Uterus (tissue), 4 donors: ENCODE results near the gene CD101. TPM values are rescaled to one million over a fixed set of nuclear protein-coding genes. Genes with fewer than 3 reads are reported as not detected.

Experiments
- DNase-seq, 2 donors: peaks; one replicate each; pipeline ENCODE4 v3.0.0-alpha.2; 2019 to 2020
- H3K27ac ChIP-seq, 2 donors: fragments of 200-600 bp; sonication (generic); 1 replicate in 1 of 2; 2 replicates in 1 of 2; pipeline ENCODE4 v1.5.1; 2016 to 2018
- H3K27me3 ChIP-seq, 2 donors: fragments of 200-600 bp; sonication (generic); one replicate each; pipeline ENCODE4 v1.5.1; 2018 to 2019; ENCODE audit warnings: control low read depth in 1 of 2
- H3K36me3 ChIP-seq, 2 donors: fragments of 200-600 bp; sonication (generic); one replicate each; pipeline ENCODE4 v1.5.1; 2019; ENCODE audit warnings: control low read depth in 1 of 2
- H3K4me1 ChIP-seq, 2 donors: fragments of 200-600 bp; sonication (generic); one replicate each; pipeline ENCODE4 v1.5.1; 2018 to 2019; ENCODE audit warnings: control low read depth in 1 of 2
- H3K4me3 ChIP-seq, 2 donors: fragments of 200-600 bp; sonication (generic); 1 replicate in 1 of 2; 2 replicates in 1 of 2; pipeline ENCODE4 v1.5.1; 2018 to 2019; ENCODE audit warnings: mild to moderate bottlenecking in 1 of 2
- H3K9me3 ChIP-seq, 2 donors: fragments of 200-600 bp; sonication (generic); one replicate each; pipeline ENCODE4 v1.5.1; 2019; ENCODE audit warnings: control low read depth in 1 of 2
- POLR2A ChIP-seq, 2 donors: fragments of 450-650 bp; IDR thresholded peaks; one replicate each; pipeline ENCODE4 v1.6.1; 2016; ENCODE audit warnings: antibody characterized with exemption in 2 of 2, mild to moderate bottlenecking in 1 of 2, moderate library complexity in 1 of 2
- intact Hi-C: fragments of 100-400 bp; cut with DNase I; formaldehyde crosslinking; loops from one replicate; pipeline ENCODE4 v1.15.1; 2023; ENCODE audit warnings: low total_unique reads
- total RNA-seq, 4 donors: library from RNA; depleted of rRNA in 3 of 4; stranded (reverse); fragments of >200 nt in 3 of 4; gene quantifications; one replicate each; pipeline versions ENCODE4 v1.1.0 to v1.2.4, GENCODE V29; 2014 to 2023
- TF ChIP-seq, protein P1 (sequence below), 4 experiments: fragments of 200-600 bp in 2 of 4; fragments of 450-650 bp in 2 of 4; sonication (generic) in 2 of 4; IDR thresholded peaks; one replicate each; pipeline ENCODE4 v1.5.1; 2016 to 2019; ENCODE audit warnings: antibody characterized with exemption in 4 of 4, mild to moderate bottlenecking in 2 of 4, moderate library complexity in 1 of 4
- donor health status: DM: yes; HTN: yes; CAD: no.

Gene CD101
- total RNA-seq, 4 donors from 2014 or later, result 2.1 to 4.1 (median 2.6) TPM; not detected in 1

DNA sequence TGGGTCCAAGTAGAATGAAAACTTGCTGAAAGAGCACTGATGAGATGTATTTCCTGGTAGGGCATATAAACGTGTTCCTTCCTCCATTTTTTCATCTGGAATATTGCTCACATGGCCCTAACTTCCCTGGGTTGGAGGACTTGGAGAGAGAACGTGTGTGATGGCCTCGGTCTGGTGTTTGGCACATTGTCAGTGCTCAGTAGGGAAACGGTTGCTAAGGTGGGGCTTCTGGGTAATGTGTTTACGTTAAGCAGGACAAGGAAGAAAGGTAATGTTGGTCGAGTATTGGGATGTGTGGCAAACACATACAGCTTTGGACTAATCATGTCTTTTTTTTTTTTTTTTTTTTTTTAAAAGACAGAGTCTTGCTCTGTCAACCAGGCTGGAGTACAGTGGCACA, 64.8 kb downstream of the CD101 start:
- TF ChIP-seq POLR2A (IDR thresholded peaks at IDR 0.05), result no peak
- TF ChIP-seq, protein P1, sequence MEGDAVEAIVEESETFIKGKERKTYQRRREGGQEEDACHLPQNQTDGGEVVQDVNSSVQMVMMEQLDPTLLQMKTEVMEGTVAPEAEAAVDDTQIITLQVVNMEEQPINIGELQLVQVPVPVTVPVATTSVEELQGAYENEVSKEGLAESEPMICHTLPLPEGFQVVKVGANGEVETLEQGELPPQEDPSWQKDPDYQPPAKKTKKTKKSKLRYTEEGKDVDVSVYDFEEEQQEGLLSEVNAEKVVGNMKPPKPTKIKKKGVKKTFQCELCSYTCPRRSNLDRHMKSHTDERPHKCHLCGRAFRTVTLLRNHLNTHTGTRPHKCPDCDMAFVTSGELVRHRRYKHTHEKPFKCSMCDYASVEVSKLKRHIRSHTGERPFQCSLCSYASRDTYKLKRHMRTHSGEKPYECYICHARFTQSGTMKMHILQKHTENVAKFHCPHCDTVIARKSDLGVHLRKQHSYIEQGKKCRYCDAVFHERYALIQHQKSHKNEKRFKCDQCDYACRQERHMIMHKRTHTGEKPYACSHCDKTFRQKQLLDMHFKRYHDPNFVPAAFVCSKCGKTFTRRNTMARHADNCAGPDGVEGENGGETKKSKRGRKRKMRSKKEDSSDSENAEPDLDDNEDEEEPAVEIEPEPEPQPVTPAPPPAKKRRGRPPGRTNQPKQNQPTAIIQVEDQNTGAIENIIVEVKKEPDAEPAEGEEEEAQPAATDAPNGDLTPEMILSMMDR (IDR thresholded peaks at IDR 0.05), result no peak
- intact Hi-C loops, result loop anchor here (10.0 kb wide), 1 partner anchor 492 kb away; the partner anchor contains the start of gene CD58

DNA sequence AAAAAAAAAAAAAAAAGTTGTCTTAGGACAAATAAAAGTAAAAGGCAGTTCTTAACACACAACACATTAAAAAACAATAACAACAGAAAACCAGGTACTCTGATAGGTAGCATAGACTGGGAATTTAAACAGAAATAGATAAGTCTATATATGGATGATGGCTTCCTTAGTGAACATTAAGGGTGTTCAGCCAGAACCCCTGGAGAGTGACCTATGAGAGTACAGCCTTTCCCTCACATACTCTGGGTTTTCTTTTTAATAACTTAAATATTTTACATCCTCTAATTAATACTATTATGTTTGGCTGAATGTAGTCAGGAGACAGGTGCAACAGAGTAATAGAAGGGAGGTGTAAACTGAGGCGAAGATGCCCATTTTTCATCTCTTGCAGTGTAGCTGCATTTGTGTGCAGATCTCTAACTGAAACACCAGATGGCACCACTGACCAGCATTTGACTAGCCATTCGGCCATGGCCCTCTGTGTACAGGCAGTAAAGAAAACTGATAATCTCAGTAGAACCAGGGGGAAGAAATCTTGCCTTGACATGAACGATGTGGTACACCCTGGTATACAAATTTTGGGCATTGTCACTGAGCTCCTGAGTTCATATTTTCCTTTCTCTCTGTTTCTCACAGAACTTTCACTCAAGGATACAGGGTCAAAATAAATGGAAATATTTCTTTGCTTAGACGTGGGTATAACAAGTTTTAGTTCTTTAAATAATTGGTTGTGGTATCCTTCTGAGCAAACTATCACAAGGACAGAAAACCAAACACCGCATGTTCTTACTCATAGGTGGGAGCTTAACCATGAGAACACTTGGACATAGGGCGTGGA, 66.2 kb downstream of the CD101 start:
- no peak for TF ChIP-seq POLR2A (IDR thresholded peaks at IDR 0.05)
- TF ChIP-seq, protein P1 (IDR thresholded peaks at IDR 0.05), result peak; percentile 75 to 90 (median 84)
- Histone ChIP-seq H3K27me3 (no peaks in the 10 kb centered on the region), H3K4me3 (no peak overlapping the region), H3K9me3 (no peaks in the 10 kb centered on the region), H3K27ac (no peak overlapping the region), H3K4me1 (no peaks in the 10 kb centered on the region), H3K36me3 (no peaks in the 10 kb centered on the region)
- peak; percentile 39 to 54 for DNase-seq
- intact Hi-C loops, result loop anchor here (10.0 kb wide), 1 partner anchor 493 kb away; the partner anchor contains the start of gene CD58

More for the DNA sequence above, 64.8 kb downstream of the CD101 start:
- DNase-seq, result no peak
- no peaks in the 10 kb centered on the region for H3K36me3 ChIP-seq
- H3K27me3 ChIP-seq, result no peaks in the 10 kb centered on the region
- no peak overlapping the region for H3K27ac ChIP-seq
- H3K4me3 ChIP-seq, result no peak overlapping the region
- no peaks in the 10 kb centered on the region for H3K4me1 ChIP-seq
- H3K9me3 ChIP-seq, result no peaks in the 10 kb centered on the region

DNA sequence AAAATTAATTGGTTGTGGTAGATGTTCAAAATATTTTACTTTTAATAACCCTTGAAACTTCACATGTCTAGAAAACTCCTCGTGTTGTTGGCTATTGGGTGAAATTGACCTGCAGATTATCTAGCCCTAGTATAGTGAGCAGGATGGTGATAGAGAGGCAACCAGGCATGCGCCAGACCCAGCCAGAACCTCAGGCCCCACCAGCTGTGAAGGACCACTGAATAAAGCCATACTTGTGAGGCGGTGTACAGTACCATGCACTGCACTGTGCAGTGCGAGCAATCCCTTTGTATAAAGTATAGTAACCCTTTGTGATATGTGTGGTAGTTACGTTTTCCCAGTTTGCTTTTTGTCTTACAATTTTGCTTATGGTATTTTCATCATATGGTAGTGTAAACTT, 67.0 kb downstream of the CD101 start:
- intact Hi-C loops, result loop anchor here (10.0 kb wide), 1 partner anchor 494 kb away; the partner anchor contains the start of gene CD58

DNA sequence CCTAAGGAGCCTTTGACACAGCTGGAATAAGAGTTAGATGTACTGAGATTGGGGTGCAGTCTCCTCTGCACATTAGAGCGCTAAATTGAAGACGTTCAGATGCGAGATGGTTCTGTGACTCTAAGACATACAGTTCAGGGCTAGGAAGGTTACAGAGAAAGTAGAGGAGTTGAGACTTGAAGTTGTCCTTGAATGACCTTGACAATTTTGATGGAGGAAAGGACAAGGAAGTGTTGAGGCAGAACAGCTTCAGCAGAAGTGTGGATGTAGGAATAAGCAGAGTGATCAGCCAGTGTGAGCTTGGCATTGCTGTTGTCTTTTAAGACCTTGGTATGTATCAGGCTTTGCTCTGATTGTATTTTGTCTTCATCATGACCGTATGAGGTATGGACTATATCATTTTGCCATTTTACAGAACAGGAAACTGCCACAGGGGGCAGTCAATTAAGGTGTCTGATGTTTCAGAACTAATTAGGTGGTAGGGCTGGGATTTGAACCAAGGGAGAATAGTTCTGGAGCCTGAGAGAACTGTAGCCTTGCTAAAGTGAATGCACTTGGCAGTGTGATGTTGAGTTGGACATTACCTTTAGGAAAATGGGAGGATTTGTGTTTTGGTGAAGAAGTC, 67.8 kb downstream of the CD101 start:
- Histone ChIP-seq H3K4me3 (no peak overlapping the region), H3K9me3 (no peaks in the 10 kb centered on the region), H3K36me3 (no peaks in the 10 kb centered on the region), H3K27me3 (no peaks in the 10 kb centered on the region), H3K27ac (no peak overlapping the region), H3K4me1 (no peaks in the 10 kb centered on the region)
- DNase-seq, result no peak
- intact Hi-C loops, result loop anchor here (10.0 kb wide), 1 partner anchor 495 kb away; the partner anchor contains the start of gene CD58
- TF ChIP-seq, protein P1 (IDR thresholded peaks at IDR 0.05), result no peak
- no peak for TF ChIP-seq POLR2A (IDR thresholded peaks at IDR 0.05)

More for the DNA sequence above, 67.0 kb downstream of the CD101 start:
- Histone ChIP-seq H3K4me3 (no peak overlapping the region), H3K4me1 (no peaks in the 10 kb centered on the region), H3K9me3 (no peaks in the 10 kb centered on the region), H3K36me3 (no peaks in the 10 kb centered on the region), H3K27ac (no peak overlapping the region), H3K27me3 (no peaks in the 10 kb centered on the region)
- DNase-seq, result no peak
- TF ChIP-seq, protein P1 (IDR thresholded peaks at IDR 0.05), result no peak
- TF ChIP-seq POLR2A (IDR thresholded peaks at IDR 0.05), result no peak

DNA sequence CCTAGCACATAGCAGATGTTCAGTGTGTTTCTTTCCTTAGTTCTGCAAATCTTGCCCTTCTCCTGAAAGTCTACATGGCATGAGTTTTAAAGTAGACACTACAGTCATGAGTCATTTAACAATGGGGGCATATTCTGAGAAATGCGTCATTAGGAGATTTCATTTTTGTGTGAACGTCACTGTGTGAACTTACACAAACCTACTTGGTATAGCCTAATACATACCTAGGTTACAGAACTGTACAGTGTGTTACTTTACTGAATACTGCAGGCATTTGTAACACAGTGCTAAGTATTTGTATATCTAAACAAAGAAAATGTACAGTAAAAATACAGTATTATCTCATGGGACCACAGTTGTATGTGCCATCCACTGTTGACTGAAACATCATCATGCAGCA, 68.6 kb downstream of the CD101 start:
- no peak for TF ChIP-seq POLR2A (IDR thresholded peaks at IDR 0.05)
- Histone ChIP-seq H3K9me3 (no peaks in the 10 kb centered on the region), H3K4me3 (no peak overlapping the region), H3K27me3 (no peaks in the 10 kb centered on the region), H3K36me3 (no peaks in the 10 kb centered on the region), H3K27ac (no peak overlapping the region), H3K4me1 (no peaks in the 10 kb centered on the region)
- DNase-seq, result no peak
- intact Hi-C loops, result no loop called here
